ENCODE results near the gene IRF1. TPM values are rescaled to one million over a fixed set of nuclear protein-coding genes. Genes with fewer than 3 reads are reported as not detected.

Gene IRF1
- polyA plus RNA-seq, 1 experiment: 25.5 TPM

- ChIA-PET POLR2A (interaction anchor here (0.6 kb wide), 1 partner anchor 32 kb away, joined by 3 read pairs; no protein-coding TSS in a partner anchor), CTCF (interaction anchor here (1.1 to 3.8 kb wide), 5 partner anchors 11 to 45 kb away, joined by 3 to 14 read pairs (median 6); partner anchors contain the start of gene IRF1)
- no peaks in the 10 kb centered on the region for H3K36me3 ChIP-seq (ENCODE audit: control insufficient read depth, insufficient read depth, low read length)
- TF ChIP-seq CTCF (IDR thresholded peaks at IDR 0.05; ENCODE audit: insufficient read depth, low read depth, low read length): no peak
- H3K4me3 ChIP-seq (ENCODE audit: low read depth, low read length): no peak overlapping the region
- no peaks in the 10 kb centered on the region for H3K27me3 ChIP-seq (ENCODE audit: control insufficient read depth, insufficient read depth, low read length)
- no peak for DNase-seq (ENCODE audit: low read depth)
These were observed 19.2 kb downstream of the IRF1 start for GRCh38 chr5:132471151-132471907.

- no peaks in the 10 kb centered on the region for H3K36me3 ChIP-seq (ENCODE audit: control insufficient read depth, insufficient read depth, low read length)
- ChIA-PET CTCF (interaction anchor here (1.3 to 3.8 kb wide), 5 partner anchors 10 to 45 kb away, joined by 3 to 14 read pairs (median 6); partner anchors contain the start of gene IRF1), POLR2A (interaction anchor here (0.5 to 0.6 kb wide), 2 partner anchors 43 to 246 kb away, joined by 3 to 11 read pairs; no protein-coding TSS in a partner anchor)
- no peak overlapping the region for H3K4me3 ChIP-seq (ENCODE audit: low read depth, low read length)
- no peak for DNase-seq (ENCODE audit: low read depth)
- no peak for TF ChIP-seq CTCF (IDR thresholded peaks at IDR 0.05; ENCODE audit: insufficient read depth, low read depth, low read length)
- no peaks in the 10 kb centered on the region for H3K27me3 ChIP-seq (ENCODE audit: control insufficient read depth, insufficient read depth, low read length)
These were observed 20.0 kb downstream of the IRF1 start for GRCh38 chr5:132470596-132470995.

- no peak for DNase-seq (ENCODE audit: low read depth)
- TF ChIP-seq CTCF (IDR thresholded peaks at IDR 0.05; ENCODE audit: insufficient read depth, low read depth, low read length): no peak
- no peaks in the 10 kb centered on the region for H3K27me3 ChIP-seq (ENCODE audit: control insufficient read depth, insufficient read depth, low read length)
- no peaks in the 10 kb centered on the region for H3K36me3 ChIP-seq (ENCODE audit: control insufficient read depth, insufficient read depth, low read length)
- H3K4me3 ChIP-seq (ENCODE audit: low read depth, low read length): no peak overlapping the region
- CTCF ChIA-PET: interaction anchor here (0.9 to 3.8 kb wide), 6 partner anchors 10 to 25 kb away, joined by 3 to 14 read pairs (median 4); partner anchors contain the start of gene IRF1
- POLR2A ChIA-PET: interaction anchor here (0.5 to 1.0 kb wide), 3 partner anchors 21 to 245 kb away, joined by 3 to 11 read pairs (median 4); partner anchors contain the start of gene IRF1
These were observed 20.6 kb downstream of the IRF1 start for GRCh38 chr5:132470010-132470392.

GRCh38 chr5:132469380-132470009 is 21.1 kb downstream of the IRF1 start:
- POLR2A ChIA-PET: interaction anchor here (1.0 kb wide), 1 partner anchor 21 kb away, joined by 4 read pairs; the partner anchor contains the start of gene IRF1
- no peak for TF ChIP-seq CTCF (IDR thresholded peaks at IDR 0.05; ENCODE audit: insufficient read depth, low read depth, low read length)
- Histone ChIP-seq H3K4me3 (ENCODE audit: low read depth, low read length) (no peak overlapping the region), H3K36me3 (ENCODE audit: control insufficient read depth, insufficient read depth, low read length) (no peaks in the 10 kb centered on the region), H3K27me3 (ENCODE audit: control insufficient read depth, insufficient read depth, low read length) (no peaks in the 10 kb centered on the region)
- no peak for DNase-seq (ENCODE audit: low read depth)
- CTCF ChIA-PET: interaction anchor here (0.6 to 3.8 kb wide), 7 partner anchors 10 to 1715 kb away, joined by 3 to 14 read pairs (median 4); partner anchors contain the start of gene IRF1

Data from BJ (cell line).